Activated CD8-positive, alpha-beta memory T cell treated with anti-CD3 and anti-CD28 coated beads, Interleukin-2, amount 50 U/mL, for 1 hour (primary cell): ENCODE measurements around the gene PIK3R6.
"Not testable (repeated sequence)": the region's sequence is repeated elsewhere in the genome, so short reads cannot be mapped to it uniquely, and the experiment has no call there.

Source experiments
- DNase-seq: peaks from one replicate; pipeline ENCODE4 v3.0.0-alpha.2; 2020; ENCODE audit errors: extremely low read depth

The PIK3R6 gene

GRCh38 chr17:8875436-8875835 is 8.0 kb upstream of the PIK3R6 start:
- no peak for DNase-seq

- no peak for DNase-seq
Measured at GRCh38 chr17:8873801-8874715, 6.6 kb upstream of the PIK3R6 start.

DNA sequence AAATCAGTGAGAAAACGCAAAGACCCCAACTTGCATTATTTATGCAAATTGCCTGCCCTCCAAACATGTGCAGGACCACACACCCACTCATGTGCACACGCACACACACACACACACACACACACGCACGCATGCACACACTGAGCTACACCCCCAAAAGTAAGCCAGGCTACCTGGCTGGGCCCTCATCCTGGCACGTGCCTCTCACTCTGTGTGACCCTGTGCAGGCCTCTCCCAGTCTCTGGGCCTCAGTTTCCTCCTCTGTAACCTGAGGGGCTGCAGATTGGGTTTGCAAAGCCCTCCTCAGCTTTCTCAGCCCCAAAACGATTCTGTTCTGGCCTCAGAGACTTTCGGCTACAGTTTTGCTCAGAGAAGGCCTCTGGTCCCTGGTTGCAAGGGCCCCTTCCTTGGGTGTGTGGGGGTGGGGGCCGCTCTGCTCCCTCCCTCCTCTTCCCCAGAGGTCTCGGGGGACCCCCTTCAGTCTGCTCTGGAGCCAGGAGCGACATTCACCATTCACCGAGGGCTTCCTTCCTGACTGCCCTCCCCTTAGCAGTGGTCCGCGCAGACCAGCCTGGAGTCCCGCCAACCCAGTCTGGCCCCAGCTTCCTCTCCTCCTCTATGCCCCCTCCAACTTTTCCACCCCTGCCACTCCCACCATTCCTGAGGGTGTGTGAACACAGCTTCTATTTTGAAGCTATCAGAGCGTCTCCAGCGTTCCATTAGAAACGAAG is 5.4 kb upstream of the PIK3R6 start:
- DNase-seq = no peak

- DNase-seq = no peak
Measured at GRCh38 chr17:8872036-8872704, 4.7 kb upstream of the PIK3R6 start.

DNA sequence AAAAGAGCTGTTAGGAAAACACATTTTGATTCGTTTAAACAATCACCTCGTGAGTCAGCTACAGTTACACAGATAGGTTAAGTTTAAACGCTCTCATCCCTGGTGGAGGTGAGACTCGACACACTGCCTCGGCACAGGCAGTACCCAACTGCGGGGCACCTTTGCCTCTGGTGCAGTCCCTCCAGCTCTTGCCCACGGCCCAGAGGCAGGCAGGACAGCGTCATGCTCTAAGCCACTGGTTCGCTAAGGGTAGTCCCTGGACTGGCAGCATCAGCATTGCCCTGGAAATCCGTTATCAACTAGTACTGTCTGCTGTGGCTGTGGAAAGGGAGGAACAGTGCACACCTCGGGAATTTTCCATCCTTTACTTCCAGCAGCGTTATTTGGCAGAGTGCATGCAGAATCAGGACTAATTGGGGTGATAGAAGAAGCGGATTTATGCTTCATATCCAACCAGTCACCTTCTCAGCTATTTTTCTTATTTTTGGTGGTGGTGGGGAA is 3.7 kb upstream of the PIK3R6 start:
- no peak for DNase-seq

DNA sequence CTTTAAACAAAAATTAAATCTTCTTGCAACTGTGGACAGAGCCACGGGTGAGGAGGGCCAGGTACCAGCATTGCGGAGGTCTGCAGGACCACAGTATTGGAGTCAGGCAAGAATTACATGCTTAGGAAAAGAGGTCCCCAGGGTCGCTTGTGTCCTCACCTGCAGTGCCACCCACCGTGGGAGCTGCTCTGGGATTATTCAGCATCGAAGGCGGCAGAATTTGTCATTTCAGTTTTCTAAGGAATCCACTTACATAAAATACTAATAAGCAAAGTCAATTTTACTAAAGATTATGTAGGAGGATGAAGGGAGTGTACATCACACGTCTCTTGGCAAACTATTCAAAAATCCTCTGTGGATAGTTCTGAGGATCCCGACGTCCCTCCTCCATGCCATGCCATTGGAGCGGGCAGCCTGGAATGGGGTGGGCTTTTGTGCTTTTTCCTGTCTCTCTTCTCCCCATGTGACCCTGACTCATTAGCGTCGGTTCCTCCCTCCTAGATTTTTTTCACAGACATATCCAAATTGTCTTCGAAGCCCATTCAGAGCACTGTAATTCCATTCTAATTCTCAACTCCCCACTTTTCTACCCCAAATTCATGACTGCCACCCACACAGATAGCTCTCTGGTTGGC is 3.0 kb upstream of the PIK3R6 start:
- DNase-seq = no peak

DNA sequence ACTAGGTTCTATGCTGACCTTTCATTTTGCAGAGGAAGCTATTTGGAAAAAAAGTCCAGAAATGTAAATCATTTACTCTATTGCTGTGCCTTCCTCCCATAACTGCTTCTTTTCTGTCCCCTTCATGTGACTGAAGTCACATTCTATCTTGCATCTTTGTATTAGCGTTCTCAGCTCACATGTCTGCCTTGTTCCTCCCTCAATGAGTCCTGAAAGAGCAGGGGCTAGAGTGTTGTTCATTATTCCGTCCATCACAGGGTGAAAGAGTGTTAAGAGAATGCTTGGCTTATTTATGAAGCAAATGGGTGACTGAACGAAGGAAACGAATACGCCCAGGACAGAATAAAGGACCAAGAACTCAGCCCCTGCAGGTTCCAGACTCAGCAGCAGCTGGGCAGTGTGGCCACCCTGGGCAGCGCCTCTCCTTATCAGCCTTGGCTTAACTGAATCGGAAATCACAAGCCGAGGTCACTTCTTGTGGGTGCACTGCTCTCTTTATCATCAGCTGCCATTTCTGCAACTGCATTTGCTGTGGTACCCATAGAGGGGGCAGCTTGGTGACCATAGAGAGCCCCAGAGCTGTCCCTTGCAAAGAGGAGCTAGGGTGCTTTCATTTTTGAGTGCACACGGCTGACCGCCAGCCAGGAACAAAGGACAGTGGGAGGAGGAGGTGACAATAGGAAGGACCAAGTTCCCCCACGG is 1.8 kb upstream of the PIK3R6 start:
- no peak for DNase-seq

DNA sequence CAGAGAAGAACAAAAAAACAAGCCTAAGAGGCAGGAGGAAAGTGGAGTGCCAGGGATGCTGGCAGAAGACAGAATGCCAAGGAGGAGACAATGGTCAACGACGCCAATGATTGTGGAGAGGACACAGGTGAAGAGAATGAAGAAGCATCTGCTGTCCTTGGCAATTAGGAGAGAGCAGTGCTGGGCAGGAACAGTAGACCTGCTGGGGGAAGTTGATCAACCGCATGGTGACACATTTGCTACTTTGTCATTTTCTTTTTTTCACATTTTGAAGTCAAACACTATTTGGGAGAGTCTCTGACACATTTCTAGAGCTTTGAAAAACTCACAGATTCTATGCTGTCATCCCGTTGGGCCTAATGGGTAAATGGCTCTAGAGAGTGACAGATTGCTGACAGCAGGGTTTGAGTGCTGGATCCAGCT is 1.1 kb upstream of the PIK3R6 start:
- no peak for DNase-seq

DNA sequence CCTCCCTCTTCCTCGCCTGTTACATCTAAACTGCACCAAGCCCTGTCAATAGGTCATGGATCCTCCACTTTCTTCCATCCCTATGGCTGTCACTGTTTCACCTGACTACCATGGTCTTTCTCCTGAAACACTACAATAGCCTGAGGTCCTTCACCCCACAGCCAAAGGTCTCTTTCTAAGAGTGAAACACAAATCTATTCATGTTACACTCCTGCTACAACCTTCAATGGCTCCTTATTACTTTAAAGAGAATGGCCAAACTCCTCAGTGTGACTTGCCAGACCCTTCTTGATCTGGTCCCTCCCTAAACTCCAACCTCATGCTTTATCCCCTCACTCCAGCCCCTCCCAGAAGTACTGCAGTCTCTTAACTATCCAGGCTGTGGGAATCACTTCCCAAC is 618 bp upstream of the PIK3R6 start:
- no peak for DNase-seq

GRCh38 chr17:8865811-8866210 is 1.7 kb downstream of the PIK3R6 start:
- no peak for DNase-seq

GRCh38 chr17:8865385-8865784 is 2.1 kb downstream of the PIK3R6 start:
- no peak for DNase-seq

GRCh38 chr17:8862213-8863056 is 5.0 kb downstream of the PIK3R6 start:
- no peak for DNase-seq

GRCh38 chr17:8861495-8862181 is 5.8 kb downstream of the PIK3R6 start:
- no peak for DNase-seq

- no peak for DNase-seq
Measured at GRCh38 chr17:8859804-8860430, 7.6 kb downstream of the PIK3R6 start.

- no peak for DNase-seq
Measured at GRCh38 chr17:8859027-8859803, 8.3 kb downstream of the PIK3R6 start.

- DNase-seq = no peak
Measured at GRCh38 chr17:8857919-8858318, 9.6 kb downstream of the PIK3R6 start.

DNA sequence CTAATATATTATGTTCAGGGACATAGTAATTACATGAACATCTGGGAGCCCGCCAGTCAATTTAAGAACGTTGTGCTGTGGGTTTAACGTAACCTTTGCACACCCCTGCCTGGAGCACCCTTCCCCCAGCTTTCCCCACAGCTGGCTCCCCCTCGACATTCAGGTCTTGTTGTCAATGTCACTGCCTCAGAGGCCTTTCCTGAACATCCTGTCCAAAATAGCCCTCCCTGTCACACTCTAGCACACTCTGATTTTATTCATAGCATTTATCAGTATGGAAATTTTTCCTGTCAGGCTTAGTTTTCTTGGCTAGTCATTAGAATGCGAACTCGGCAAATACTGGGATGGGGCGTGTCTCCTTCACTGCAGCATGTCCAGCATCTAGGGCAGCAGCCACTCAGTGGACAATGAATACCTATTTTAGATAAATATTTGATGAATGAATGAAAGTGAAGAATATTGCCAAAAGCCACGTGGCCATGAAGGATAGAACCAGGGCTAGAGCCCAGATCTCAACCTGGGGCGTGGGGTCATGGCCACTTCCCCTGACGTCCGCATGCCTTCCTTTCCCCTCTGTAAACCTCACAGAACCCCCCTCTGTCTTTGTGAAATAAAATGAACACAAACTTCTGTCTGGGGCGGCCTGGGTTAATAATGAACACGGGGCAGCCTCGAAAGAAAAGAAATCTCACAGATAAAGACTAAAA is 10.5 kb downstream of the PIK3R6 start:
- no peak for DNase-seq

DNA sequence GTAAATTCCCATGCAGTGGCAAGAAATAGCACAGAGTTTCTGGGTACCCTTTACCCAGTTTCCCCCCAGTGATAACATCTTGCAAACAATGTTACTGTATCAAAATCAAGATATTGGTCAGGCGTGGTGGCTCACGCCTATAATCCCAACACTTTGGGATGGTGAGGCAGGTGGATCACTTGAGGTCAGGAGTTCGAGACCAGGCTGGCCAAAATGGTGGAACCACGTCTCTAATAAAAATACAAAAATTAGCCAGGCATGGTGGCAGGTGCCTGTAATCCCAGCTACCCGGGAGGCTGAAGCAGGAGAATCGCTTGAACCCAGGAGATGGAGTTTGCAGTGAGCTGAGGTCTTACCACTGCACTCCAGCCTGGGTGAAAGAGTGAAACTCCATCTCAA is 11.3 kb downstream of the PIK3R6 start:
- DNase-seq = not testable (repeated sequence)
